Measurements from ENCODE around the gene PCDHGA5.
"Not testable (repeated sequence)": the region's sequence is repeated elsewhere in the genome, so short reads cannot be mapped to it uniquely, and the experiment has no call there.

The PCDHGA5 gene

DNA sequence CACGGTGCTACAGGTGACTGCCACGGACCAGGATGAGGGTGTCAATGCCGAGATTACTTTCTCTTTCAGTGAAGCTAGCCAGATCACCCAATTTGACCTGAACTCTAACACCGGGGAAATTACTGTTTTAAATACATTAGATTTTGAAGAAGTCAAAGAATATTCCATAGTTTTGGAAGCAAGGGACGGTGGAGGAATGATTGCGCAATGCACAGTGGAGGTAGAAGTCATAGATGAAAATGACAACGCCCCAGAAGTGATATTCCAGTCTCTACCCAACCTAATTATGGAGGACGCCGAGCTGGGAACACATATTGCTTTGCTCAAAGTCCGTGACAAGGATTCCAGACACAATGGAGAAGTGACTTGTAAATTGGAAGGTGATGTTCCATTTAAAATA lies 24.7 kb downstream of the PCDHGA5 start:
- no peak for DNase-seq

GRCh38 chr5:141389153-141390042 lies 25.4 kb downstream of the PCDHGA5 start:
- no peak for DNase-seq

GRCh38 chr5:141392429-141393198 lies 28.7 kb downstream of the PCDHGA5 start, which contains the start of gene PCDHGA8:
Gene PCDHGA8 (plus strand): TSS chr5:141392633. CDS start chr5:141392814, 181 bp downstream.
- DNase-seq, result no peak

GRCh38 chr5:141393267-141393666 lies 29.3 kb downstream of the PCDHGA5 start:
- no peak for DNase-seq

DNA sequence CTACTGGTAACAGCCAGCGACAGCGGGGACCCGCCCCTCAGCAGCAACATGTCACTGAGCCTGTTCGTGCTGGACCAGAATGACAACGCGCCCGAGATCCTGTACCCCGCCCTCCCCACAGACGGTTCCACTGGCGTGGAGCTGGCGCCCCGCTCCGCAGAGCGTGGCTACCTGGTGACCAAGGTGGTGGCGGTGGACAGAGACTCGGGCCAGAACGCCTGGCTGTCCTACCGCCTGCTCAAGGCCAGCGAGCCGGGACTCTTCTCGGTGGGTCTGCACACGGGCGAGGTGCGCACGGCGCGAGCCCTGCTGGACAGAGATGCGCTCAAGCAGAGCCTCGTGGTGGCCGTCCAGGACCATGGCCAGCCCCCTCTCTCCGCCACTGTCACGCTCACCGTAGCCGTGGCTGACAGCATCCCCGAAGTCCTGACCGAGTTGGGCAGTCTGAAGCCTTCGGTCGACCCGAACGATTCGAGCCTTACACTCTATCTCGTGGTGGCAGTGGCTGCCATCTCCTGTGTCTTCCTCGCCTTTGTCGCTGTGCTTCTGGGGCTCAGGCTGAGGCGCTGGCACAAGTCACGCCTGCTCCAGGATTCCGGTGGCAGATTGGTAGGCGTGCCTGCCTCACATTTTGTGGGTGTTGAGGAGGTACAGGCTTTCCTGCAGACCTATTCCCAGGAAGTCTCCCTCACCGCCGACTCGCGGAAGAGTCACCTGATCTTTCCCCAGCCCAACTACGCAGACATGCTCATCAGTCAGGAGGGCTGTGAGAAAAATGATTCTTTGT lies 30.6 kb downstream of the PCDHGA5 start:
- not testable (repeated sequence) for DNase-seq

GRCh38 chr5:141397756-141398551 lies 34.0 kb downstream of the PCDHGA5 start, which contains the start of gene PCDHGB5:
Gene PCDHGB5 (plus strand): TSS chr5:141397947. CDS start chr5:141398128, 181 bp downstream.
- not testable (repeated sequence) for DNase-seq

DNA sequence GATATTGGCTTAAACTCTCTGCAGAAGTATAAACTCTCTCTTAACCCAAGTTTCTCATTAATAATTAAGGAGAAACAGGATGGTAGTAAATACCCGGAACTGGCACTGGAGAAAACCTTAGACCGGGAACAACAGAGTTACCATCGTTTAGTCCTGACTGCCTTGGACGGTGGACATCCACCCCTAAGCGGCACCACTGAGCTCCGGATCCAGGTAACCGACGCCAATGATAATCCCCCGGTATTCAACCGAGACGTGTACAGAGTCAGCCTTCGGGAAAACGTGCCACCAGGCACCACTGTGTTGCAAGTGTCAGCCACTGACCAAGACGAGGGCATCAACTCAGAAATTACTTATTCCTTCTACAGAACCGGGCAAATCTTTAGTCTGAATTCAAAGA lies 34.6 kb downstream of the PCDHGA5 start:
- no peak for DNase-seq

- DNase-seq, result no peak
Observed at GRCh38 chr5:141399555-141400258, 35.7 kb downstream of the PCDHGA5 start.

DNA sequence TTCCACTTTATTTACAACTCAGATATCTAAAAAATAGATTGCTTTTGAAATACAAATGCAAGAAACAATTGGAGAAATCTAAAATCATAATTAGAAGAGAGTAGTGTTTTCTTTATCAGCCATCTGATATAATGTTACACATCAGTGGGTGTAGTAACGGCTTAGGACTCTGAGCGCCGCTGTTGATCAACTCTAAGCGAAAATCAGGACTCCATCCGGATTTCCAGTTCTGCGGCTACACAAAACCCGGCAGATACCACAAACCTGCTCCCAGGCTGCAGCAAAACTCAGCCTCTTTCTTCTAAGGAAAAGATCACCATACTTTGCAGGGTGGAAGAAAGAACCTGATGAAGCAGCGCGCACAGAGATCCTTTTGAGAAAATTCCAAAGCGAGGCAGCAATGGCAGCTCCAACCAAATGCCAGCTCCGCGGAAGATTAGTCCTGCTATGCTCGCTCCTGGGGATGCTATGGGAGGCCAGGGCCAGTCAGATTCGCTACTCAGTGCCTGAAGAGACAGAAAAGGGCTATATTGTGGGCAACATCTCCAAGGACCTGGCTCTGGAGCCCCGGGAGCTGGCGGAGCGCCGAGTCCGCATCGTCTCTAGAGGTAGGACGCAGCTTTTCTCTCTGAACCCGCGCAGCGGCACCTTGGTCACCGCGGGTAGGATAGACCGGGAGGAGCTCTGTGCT lies 38.7 kb downstream of the PCDHGA5 start, which contains the start of gene PCDHGA9:
PCDHGA9 (plus strand) TSS at position 226 of the 691 bp plus-strand sequence; CDS start at position 401, 175 bp downstream.
- no peak for DNase-seq

- no peak for DNase-seq
Observed at GRCh38 chr5:141403387-141403786, 39.4 kb downstream of the PCDHGA5 start.

- not testable (repeated sequence) for DNase-seq
Observed at GRCh38 chr5:141407790-141408505, 44.0 kb downstream of the PCDHGA5 start, which contains the start of gene PCDHGB6. Gene PCDHGB6 (plus strand): TSS chr5:141408021. CDS start chr5:141408203, 182 bp downstream.

DNA sequence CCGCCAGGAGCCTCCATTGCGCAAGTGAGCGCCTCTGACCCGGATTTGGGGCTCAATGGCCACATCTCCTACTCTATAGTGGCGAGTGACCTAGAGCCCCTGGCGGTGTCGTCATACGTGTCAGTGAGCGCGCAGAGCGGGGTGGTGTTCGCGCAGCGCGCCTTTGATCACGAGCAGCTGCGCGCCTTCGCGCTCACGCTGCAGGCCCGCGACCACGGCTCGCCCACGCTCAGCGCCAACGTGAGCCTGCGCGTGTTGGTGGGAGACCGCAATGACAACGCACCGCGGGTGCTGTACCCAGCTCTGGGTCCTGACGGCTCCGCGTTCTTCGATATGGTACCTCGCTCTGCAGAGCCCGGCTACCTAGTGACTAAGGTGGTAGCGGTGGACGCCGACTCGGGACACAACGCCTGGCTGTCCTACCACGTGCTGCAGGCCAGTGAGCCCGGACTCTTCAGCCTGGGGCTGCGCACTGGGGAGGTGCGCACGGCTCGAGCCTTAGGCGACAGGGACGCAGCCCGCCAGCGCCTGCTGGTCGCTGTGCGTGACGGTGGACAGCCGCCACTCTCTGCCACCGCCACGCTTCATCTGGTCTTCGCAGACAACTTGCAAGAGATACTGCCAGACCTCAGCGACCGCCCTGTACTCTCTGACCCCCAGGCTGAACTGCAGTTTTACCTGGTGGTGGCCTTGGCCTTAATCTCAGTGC lies 45.8 kb downstream of the PCDHGA5 start:
- DNase-seq, result no peak

DNA sequence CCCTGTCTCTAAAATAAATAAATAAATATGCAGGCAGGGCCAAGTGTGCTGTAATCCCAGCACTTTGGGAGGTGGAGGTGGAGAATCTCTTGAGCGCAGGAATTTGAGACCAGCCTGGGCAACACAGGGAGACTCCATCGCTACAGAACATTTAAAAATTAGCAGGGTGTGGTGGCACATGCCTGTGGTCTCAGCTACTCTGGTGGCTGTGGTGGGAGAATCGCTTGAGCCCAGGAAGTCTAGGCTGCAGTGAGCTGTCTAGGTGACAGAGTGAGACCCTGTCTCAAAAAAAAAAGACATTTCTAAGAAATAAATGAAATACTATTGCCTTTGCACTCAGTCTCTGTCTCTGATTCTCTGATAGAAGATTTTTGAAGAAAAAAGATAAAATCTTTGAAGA lies 47.6 kb downstream of the PCDHGA5 start:
- DNase-seq, result no peak

- DNase-seq, result no peak
Observed at GRCh38 chr5:141412854-141413539, 49.0 kb downstream of the PCDHGA5 start, which contains the start of gene PCDHGA10. Gene PCDHGA10 (plus strand): TSS chr5:141412987. CDS start chr5:141413176, 189 bp downstream.

GRCh38 chr5:141413540-141414069 lies 49.6 kb downstream of the PCDHGA5 start:
- DNase-seq, result no peak

- DNase-seq, result not testable (repeated sequence)
Observed at GRCh38 chr5:141414548-141415274, 50.7 kb downstream of the PCDHGA5 start.

GRCh38 chr5:141415275-141415618 lies 51.3 kb downstream of the PCDHGA5 start:
- not testable (repeated sequence) for DNase-seq

All from NCI-H1048 (cell line).